H1 (cell line): ENCODE data around the gene MREG. TPM values are rescaled to one million over a fixed set of nuclear protein-coding genes. Genes with fewer than 3 reads are reported as not detected.

ENCODE experiments used
- CREB1 ChIP-seq: IDR thresholded peaks from 2 replicates; pipeline ENCODE4 v1.6.1; 2012; ENCODE audit warnings: inconsistent platforms
- KDM5A ChIP-seq: fragments of 200-600 bp; IDR thresholded peaks from 2 replicates; pipeline ENCODE4 v1.7.1; 2012; ENCODE audit warnings: mild to moderate bottlenecking, low read length, inconsistent platforms, mixed read lengths
- RFX5 ChIP-seq: IDR thresholded peaks from 2 replicates; pipeline ENCODE4 v1.6.1; 2011; ENCODE audit warnings: low read depth, low read length, improper control_type of control experiment, borderline replicate concordance
- SIRT6 ChIP-seq: IDR thresholded peaks from one replicate; pipeline ENCODE4 v1.7.1; 2012; ENCODE audit warnings: low read length, inconsistent platforms
- polyA plus RNA-seq, 7 experiments: library from polyadenylated mRNA; depleted of rRNA in 3 of 7; stranded (reverse) in 5 of 7; unstranded in 2 of 7; fragments of >200 nt in 5 of 7; fragments of 200-250 nt in 2 of 7; gene quantifications; 1 replicate in 5 of 7; 2 replicates in 1 of 7; 4 replicates in 1 of 7; pipeline versions ENCODE4 v1.2.1 to v1.2.3, GENCODE V29; 2011 to 2013; ENCODE audit warnings: missing spikeins in 2 of 7, mixed read lengths in 2 of 7
- total RNA-seq: library from RNA; stranded (reverse); fragmentation: NEBNext Ultra II Directional; extraction: Animal tissue kit (Norgen Biotek cat#: 25700); gene quantifications from 2 replicates; pipeline ENCODE4 v1.2.1, GENCODE V29; 2021
- TF ChIP-seq, protein P1 (sequence below): IDR thresholded peaks from 2 replicates; pipeline ENCODE4 v1.6.1; 2012; ENCODE audit warnings: low read length, inconsistent platforms

MREG gene
- total and polyA plus RNA-seq, 2 of the 8 experiments (the other 6 are each of a cell fraction or from before 2014, with no cell fraction given): 7.5 to 31.9 TPM

GRCh38 chr2:215965532-215966165 is 47.7 kb downstream of the MREG start (continued):
- TF ChIP-seq, protein P1, sequence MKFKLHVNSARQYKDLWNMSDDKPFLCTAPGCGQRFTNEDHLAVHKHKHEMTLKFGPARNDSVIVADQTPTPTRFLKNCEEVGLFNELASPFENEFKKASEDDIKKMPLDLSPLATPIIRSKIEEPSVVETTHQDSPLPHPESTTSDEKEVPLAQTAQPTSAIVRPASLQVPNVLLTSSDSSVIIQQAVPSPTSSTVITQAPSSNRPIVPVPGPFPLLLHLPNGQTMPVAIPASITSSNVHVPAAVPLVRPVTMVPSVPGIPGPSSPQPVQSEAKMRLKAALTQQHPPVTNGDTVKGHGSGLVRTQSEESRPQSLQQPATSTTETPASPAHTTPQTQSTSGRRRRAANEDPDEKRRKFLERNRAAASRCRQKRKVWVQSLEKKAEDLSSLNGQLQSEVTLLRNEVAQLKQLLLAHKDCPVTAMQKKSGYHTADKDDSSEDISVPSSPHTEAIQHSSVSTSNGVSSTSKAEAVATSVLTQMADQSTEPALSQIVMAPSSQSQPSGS: no peak
- TF ChIP-seq KDM5A (no peak), RFX5 (no peak), SIRT6 (no peak), CREB1 (no peak)
- TF ChIP-seq, all 59 proteins: peak for 0
